Ascending aorta (tissue), 2 donors: ENCODE results near the gene SP4. TPM values are rescaled to one million over a fixed set of nuclear protein-coding genes. Genes with fewer than 3 reads are reported as not detected.

Source experiments
- DNase-seq, 2 donors: peaks; one replicate each; pipeline ENCODE4 v3.0.0-alpha.2; 2019; ENCODE audit warnings: low spot score in 2 of 2
- H3K27ac ChIP-seq, 2 donors: fragments of 200-600 bp; sonication (generic); one replicate each; pipeline ENCODE4 v1.5.1; 2016 to 2017; ENCODE audit warnings: mild to moderate bottlenecking in 1 of 2
- H3K27me3 ChIP-seq: fragments of 200-600 bp; sonication (generic); one replicate; pipeline ENCODE4 v1.5.1; 2017
- H3K36me3 ChIP-seq, 2 donors: fragments of 200-600 bp; sonication (generic); one replicate each; pipeline ENCODE4 v1.5.1; 2016
- H3K4me1 ChIP-seq, 2 donors: fragments of 200-600 bp; sonication (generic); one replicate each; pipeline ENCODE4 v1.5.1; 2016 to 2017; ENCODE audit warnings: mild to moderate bottlenecking in 1 of 2
- H3K4me3 ChIP-seq, 2 donors: fragments of 200-600 bp; sonication (generic); one replicate each; pipeline ENCODE4 v1.5.1; 2016 to 2017; ENCODE audit warnings: mild to moderate bottlenecking in 1 of 2
- H3K9me3 ChIP-seq, 2 donors: fragments of 200-600 bp; sonication (generic); one replicate each; pipeline ENCODE4 v1.5.1; 2016
- intact Hi-C: fragments of 100-400 bp; cut with DNase I; formaldehyde crosslinking; loops from one replicate; pipeline ENCODE4 v1.15.1; 2023
- total RNA-seq: library from RNA; depleted of rRNA; stranded (reverse); fragments of >200 nt; gene quantifications from one replicate; pipeline ENCODE4 v1.1.0, GENCODE V29; 2016
- TF ChIP-seq, protein P1 (sequence below), 3 experiments: fragments of 200-600 bp in 2 of 3; fragments of 450-650 bp in 1 of 3; sonication (generic) in 2 of 3; IDR thresholded peaks; one replicate each; pipeline ENCODE4 v1.5.1; 2016 to 2019; ENCODE audit warnings: antibody characterized with exemption in 3 of 3, mild to moderate bottlenecking in 1 of 3, moderate library complexity in 1 of 3

SP4 gene
- total RNA-seq, 1 donor from 2014 or later = 2.9 TPM

GRCh38 chr7:21408481-21408820 is 19.4 kb upstream of the SP4 start:
- H3K4me3 ChIP-seq = no peak overlapping the region
- no peaks in the 10 kb centered on the region for H3K27me3 ChIP-seq
- intact Hi-C loops = no loop called here
- no peaks in the 10 kb centered on the region for H3K36me3 ChIP-seq
- no peaks in the 10 kb centered on the region for H3K4me1 ChIP-seq
- no peak for DNase-seq
- H3K9me3 ChIP-seq = no peaks in the 10 kb centered on the region
- no peak overlapping the region for H3K27ac ChIP-seq
- TF ChIP-seq, protein P1, sequence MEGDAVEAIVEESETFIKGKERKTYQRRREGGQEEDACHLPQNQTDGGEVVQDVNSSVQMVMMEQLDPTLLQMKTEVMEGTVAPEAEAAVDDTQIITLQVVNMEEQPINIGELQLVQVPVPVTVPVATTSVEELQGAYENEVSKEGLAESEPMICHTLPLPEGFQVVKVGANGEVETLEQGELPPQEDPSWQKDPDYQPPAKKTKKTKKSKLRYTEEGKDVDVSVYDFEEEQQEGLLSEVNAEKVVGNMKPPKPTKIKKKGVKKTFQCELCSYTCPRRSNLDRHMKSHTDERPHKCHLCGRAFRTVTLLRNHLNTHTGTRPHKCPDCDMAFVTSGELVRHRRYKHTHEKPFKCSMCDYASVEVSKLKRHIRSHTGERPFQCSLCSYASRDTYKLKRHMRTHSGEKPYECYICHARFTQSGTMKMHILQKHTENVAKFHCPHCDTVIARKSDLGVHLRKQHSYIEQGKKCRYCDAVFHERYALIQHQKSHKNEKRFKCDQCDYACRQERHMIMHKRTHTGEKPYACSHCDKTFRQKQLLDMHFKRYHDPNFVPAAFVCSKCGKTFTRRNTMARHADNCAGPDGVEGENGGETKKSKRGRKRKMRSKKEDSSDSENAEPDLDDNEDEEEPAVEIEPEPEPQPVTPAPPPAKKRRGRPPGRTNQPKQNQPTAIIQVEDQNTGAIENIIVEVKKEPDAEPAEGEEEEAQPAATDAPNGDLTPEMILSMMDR (IDR thresholded peaks at IDR 0.05) = no peak

DNA sequence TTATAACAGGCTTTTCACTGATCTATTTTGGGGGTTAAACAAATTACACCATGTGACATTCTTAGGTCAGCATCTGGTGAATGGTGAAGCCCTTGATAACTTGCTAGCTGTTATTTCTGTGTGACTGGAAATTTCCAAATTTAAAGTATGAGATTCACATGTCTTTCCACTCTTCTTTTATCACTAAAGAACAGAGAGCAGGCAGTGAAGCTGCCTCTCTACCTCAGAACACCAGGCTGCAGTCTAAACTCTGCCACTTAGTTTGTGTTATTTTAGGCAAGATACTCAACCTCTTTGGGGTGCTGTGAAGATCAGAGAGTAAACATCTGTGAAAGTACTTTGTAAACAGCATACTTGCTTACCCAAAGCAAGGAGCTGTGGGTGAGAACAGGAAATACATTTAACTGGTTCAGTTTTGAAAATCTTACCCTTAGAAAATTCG is 15.5 kb upstream of the SP4 start:
- H3K4me3 ChIP-seq = no peak overlapping the region
- TF ChIP-seq, protein P1 (IDR thresholded peaks at IDR 0.05) = no peak
- intact Hi-C loops = no loop called here

DNA sequence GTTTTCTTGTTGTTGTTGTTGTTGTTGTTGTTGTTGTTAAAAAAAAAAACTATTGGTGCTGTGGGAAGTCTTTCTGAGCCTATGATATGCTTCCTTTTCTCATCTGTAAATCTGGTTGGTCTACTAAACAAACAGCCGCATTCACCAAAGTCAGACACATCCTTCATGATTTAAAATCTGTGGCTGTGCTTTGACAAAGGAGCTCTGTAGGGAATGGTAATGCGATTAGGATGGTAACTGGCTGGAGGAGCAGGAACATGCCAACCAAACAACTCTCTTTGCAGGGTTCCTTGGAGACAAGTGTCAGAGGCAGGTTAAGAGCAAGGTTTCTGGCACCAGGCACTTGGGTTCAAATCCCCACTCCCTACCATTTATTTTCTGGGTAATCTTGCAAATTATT is 14.9 kb upstream of the SP4 start:
- no peaks in the 10 kb centered on the region for H3K36me3 ChIP-seq
- no peak overlapping the region for H3K27ac ChIP-seq
- no peaks in the 10 kb centered on the region for H3K4me1 ChIP-seq
- no peak for DNase-seq
- TF ChIP-seq, protein P1 (IDR thresholded peaks at IDR 0.05) = no peak
- no peak overlapping the region for H3K4me3 ChIP-seq
- H3K9me3 ChIP-seq = no peaks in the 10 kb centered on the region
- H3K27me3 ChIP-seq = no peaks in the 10 kb centered on the region
- intact Hi-C loops = no loop called here

More for the DNA sequence above, 15.5 kb upstream of the SP4 start:
- DNase-seq = no peak
- H3K36me3 ChIP-seq = no peaks in the 10 kb centered on the region
- no peak overlapping the region for H3K27ac ChIP-seq
- no peaks in the 10 kb centered on the region for H3K4me1 ChIP-seq
- no peaks in the 10 kb centered on the region for H3K27me3 ChIP-seq
- no peaks in the 10 kb centered on the region for H3K9me3 ChIP-seq

DNA sequence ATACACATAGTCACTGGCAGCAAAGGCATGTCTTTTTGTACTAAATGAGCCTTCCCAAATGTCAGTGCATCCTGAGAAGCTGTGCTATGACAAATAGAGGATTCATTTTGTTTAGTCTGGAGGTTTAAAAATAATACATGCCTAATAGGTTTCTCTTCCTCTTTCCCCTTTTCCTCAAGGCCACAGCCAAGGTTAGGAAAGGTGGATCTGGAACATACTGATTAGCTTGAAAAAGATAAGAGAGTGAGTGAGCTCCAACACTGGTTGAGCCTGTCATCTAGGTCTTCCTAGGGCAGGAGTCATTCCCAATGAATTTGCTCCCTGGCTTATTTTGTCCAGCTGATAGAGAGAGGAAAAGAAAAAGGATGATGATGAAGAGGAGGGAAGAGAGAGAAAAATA is 14.4 kb upstream of the SP4 start:
- Histone ChIP-seq H3K9me3 (no peaks in the 10 kb centered on the region), H3K27ac (no peak overlapping the region), H3K27me3 (no peaks in the 10 kb centered on the region), H3K4me1 (no peaks in the 10 kb centered on the region), H3K4me3 (no peak overlapping the region), H3K36me3 (no peaks in the 10 kb centered on the region)
- DNase-seq = no peak
- intact Hi-C loops = no loop called here
- TF ChIP-seq, protein P1 (IDR thresholded peaks at IDR 0.05) = no peak

GRCh38 chr7:21414795-21415393 is 13.0 kb upstream of the SP4 start:
- H3K27me3 ChIP-seq = no peaks in the 10 kb centered on the region
- no peak overlapping the region for H3K4me3 ChIP-seq
- DNase-seq = no peak
- intact Hi-C loops = no loop called here
- TF ChIP-seq, protein P1 (IDR thresholded peaks at IDR 0.05) = no peak
- no peaks in the 10 kb centered on the region for H3K36me3 ChIP-seq
- no peak overlapping the region for H3K27ac ChIP-seq
- no peaks in the 10 kb centered on the region for H3K9me3 ChIP-seq
- H3K4me1 ChIP-seq = no peaks in the 10 kb centered on the region

DNA sequence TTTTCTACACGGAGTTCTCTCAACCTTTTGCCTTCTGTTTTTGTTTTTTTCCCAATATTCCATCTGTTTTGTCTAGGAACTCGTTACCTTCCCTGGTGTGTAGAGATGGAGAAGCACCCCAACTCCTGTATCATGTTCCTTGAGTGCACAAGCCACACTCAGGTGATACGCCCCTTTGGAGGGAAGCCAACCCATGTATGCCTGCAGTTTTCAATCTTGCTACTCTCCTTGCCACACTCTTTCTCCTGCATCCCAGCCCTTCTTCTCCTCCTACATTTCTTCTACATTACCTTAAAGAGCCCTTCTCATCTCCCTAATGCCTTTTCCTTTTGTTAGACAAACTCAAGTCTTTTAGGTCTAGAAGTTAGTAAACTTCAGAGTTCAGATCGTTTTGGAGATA is 10.2 kb upstream of the SP4 start:
- DNase-seq = no peak
- Histone ChIP-seq H3K4me3 (no peak overlapping the region), H3K9me3 (no peaks in the 10 kb centered on the region), H3K27ac (no peak overlapping the region), H3K4me1 (no peaks in the 10 kb centered on the region), H3K36me3 (no peaks in the 10 kb centered on the region), H3K27me3 (no peaks in the 10 kb centered on the region)
- intact Hi-C loops = no loop called here
- TF ChIP-seq, protein P1 (IDR thresholded peaks at IDR 0.05) = no peak
